HepG2 (cell line): ENCODE data around the gene CHEK1. TPM values are rescaled to one million over a fixed set of nuclear protein-coding genes. Genes with fewer than 3 reads are reported as not detected.
"Not testable (repeated sequence)": the region's sequence is repeated elsewhere in the genome, so short reads cannot be mapped to it uniquely, and the experiment has no call there.

Experiments used
- ATAC-seq: fragments of 200-7000 bp; cut with Tn5 transposase; 3 replicates; pipeline ENCODE4 v1.9.1; 2020; ENCODE audit warnings: mild to moderate bottlenecking, moderate library complexity
- BruUV-seq: library from RNA; stranded (reverse); fragments of 400-500 nt; replicated peaks from 2 replicates; lab custom pipeline; 2021; lab: Mats Ljungman, UMichigan
- CTCF ChIA-PET: fragments of 300-600 bp; formaldehyde crosslinking; extraction: SDS; loops from one replicate; lab custom pipeline; 2021; ENCODE audit warnings: low total read pairs, inconsistent platforms, low intra/inter-chr PET ratio; lab: Yijun Ruan, JAX
- POLR2A ChIA-PET: fragments of 350-600 bp; sonication (Branson Sonifier 250); formaldehyde crosslinking; loops from one replicate; lab custom pipeline; 2020; ENCODE audit warnings: antibody characterized with exemption, inconsistent platforms; lab: Yijun Ruan, JAX
- DNase-seq: peaks from one replicate; pipeline ENCODE4 v3.0.0-alpha.2; 2015; ENCODE audit warnings: low spot score
- FAIRE-seq: peaks from 3 replicates; lab custom pipeline; 2011; peaks lifted over from hg19 to GRCh38; lab: Jason Lieb, UNC
- H2AFZ ChIP-seq: one replicate; pipeline ENCODE4 v1.6.1; 2011; ENCODE audit warnings: low read length, inconsistent platforms
- H3K27ac ChIP-seq: fragments of 300-600 bp; 3 replicates; pipeline ENCODE4 v1.8.0; 2011; ENCODE audit warnings: mixed run types, mild to moderate bottlenecking, mixed read lengths, low read length, inconsistent platforms; ENCODE audit not compliant: insufficient read depth; ENCODE audit errors: extremely low read length
- H3K27me3 ChIP-seq, 2 experiments: fragments of 200-600 bp in 1 of 2; 2 replicates in 1 of 2; 3 replicates in 1 of 2; pipeline versions ENCODE4 v1.6.0 to v1.8.0; 2011; ENCODE audit warnings: low read length in 2 of 2, mild to moderate bottlenecking in 2 of 2, moderate library complexity in 2 of 2, inconsistent platforms in 1 of 2; ENCODE audit not compliant: insufficient read depth in 2 of 2, control insufficient read depth in 1 of 2
- H3K36me3 ChIP-seq, 2 experiments: fragments of 200-600 bp in 1 of 2; replicated peaks in 1 of 2; 2 replicates in 1 of 2; 3 replicates in 1 of 2; pipeline versions ENCODE4 v1.5.1 to v1.8.0; 2011; ENCODE audit warnings: low read length in 2 of 2, inconsistent platforms in 1 of 2; ENCODE audit not compliant: insufficient read depth in 2 of 2, control insufficient read depth in 1 of 2
- H3K4me1 ChIP-seq: 2 replicates; pipeline ENCODE4 v1.5.1; 2012; ENCODE audit warnings: low read length, inconsistent platforms; ENCODE audit not compliant: insufficient read depth
- H3K4me2 ChIP-seq: 2 replicates; pipeline ENCODE4 v1.6.0; 2011; ENCODE audit warnings: low read depth, low read length, inconsistent platforms
- H3K4me3 ChIP-seq, 3 experiments: fragments of 200-600 bp in 1 of 3; sonication (generic), shearing (Covaris generic) in 1 of 3; replicated peaks in 1 of 3; 2 replicates each; pipeline ENCODE4 v1.5.1; 2011 to 2016; ENCODE audit warnings: low read length in 3 of 3, inconsistent platforms in 2 of 3, low read depth in 2 of 3, mild to moderate bottlenecking in 2 of 3, control low read depth in 1 of 3, mixed read lengths in 1 of 3; ENCODE audit not compliant: insufficient read depth in 1 of 3
- H3K79me2 ChIP-seq: one replicate; pipeline ENCODE4 v1.6.1; 2011; ENCODE audit warnings: low read length, inconsistent platforms; ENCODE audit not compliant: insufficient read depth
- H3K9ac ChIP-seq: 2 replicates; pipeline ENCODE4 v1.6.0; 2011; ENCODE audit warnings: mild to moderate bottlenecking, low read depth, low read length, inconsistent platforms; ENCODE audit not compliant: insufficient read depth
- H3K9me3 ChIP-seq: 2 replicates; pipeline ENCODE4 v1.5.1; 2012; ENCODE audit warnings: mild to moderate bottlenecking, low read length
- H4K20me1 ChIP-seq: 2 replicates; pipeline ENCODE4 v1.6.0; 2011; ENCODE audit warnings: inconsistent platforms, mild to moderate bottlenecking, low read length, moderate library complexity; ENCODE audit not compliant: insufficient read depth
- PHF5A ChIP-seq: IDR thresholded peaks from one replicate; pipeline ENCODE4 v1.6.1; 2018; ENCODE audit warnings: low read depth, missing genetic modification reagents; ENCODE audit not compliant: unreplicated experiment
- REL ChIP-seq: sonication (generic); formaldehyde crosslinking; conservative IDR thresholded peaks from 2 replicates; pipeline ENCODE4 v1.8.0; 2022; ENCODE audit warnings: mild to moderate bottlenecking, missing genetic modification reagents, moderate library complexity
- RXRB ChIP-seq: IDR thresholded peaks from 2 replicates; pipeline ENCODE4 v1.6.1; 2016; ENCODE audit warnings: borderline replicate concordance, missing genetic modification reagents, missing compliant biosample characterization
- TAF1 ChIP-seq: sonication (generic); formaldehyde crosslinking; IDR thresholded peaks from 2 replicates; pipeline ENCODE4 v1.4.0; 2020; ENCODE audit warnings: missing genetic modification reagents
- ZNF510 ChIP-seq: sonication (generic); formaldehyde crosslinking; IDR thresholded peaks from 2 replicates; pipeline ENCODE4 v1.4.0; 2020; ENCODE audit warnings: low read depth, mild to moderate bottlenecking, missing genetic modification reagents
- WGBS: methylation state at CpG from one replicate; pipeline ENCODE4 v1.1.6; 2017; ENCODE audit warnings: low lambda C conversion rate; 5-methylcytosine and 5-hydroxymethylcytosine counted together
- in situ Hi-C: cut with HindIII; loops from 2 replicates; pipeline ENCODE4 v1.10.0; 2017; ENCODE audit warnings: low pct_unique_long_range_greater_than_20kb; ENCODE audit not compliant: extremely low pct_ligation_motif_present
- intact Hi-C: fragments of 100-400 bp; cut with micrococcal nuclease; formaldehyde crosslinking; loops from one replicate; pipeline ENCODE4 v1.10.0; 2022; ENCODE audit not compliant: unreplicated experiment
- polyA plus RNA-seq, 8 experiments: library from polyadenylated mRNA; depleted of rRNA in 3 of 8; stranded (reverse) in 7 of 8; unstranded in 1 of 8; fragments of >200 nt; fragmentation: Illumina TruSeq in 4 of 8; extraction: Trizol in 4 of 8; gene quantifications; 2 replicates each; pipeline versions ENCODE4 v1.2.1 to v1.2.3, GENCODE V29; 2011 to 2016; ENCODE audit warnings: low read depth in 4 of 8, missing spikeins in 1 of 8, mixed read lengths in 1 of 8; ENCODE audit not compliant: insufficient read depth in 1 of 8
- total RNA-seq, 5 experiments: library from RNA; depleted of rRNA; stranded (reverse); fragments of >200 nt; fragmentation: Illumina TruSeq; extraction: Trizol; gene quantifications; 2 replicates each; pipeline ENCODE4 v1.2.3, GENCODE V29; 2016; ENCODE audit warnings: low read depth in 1 of 5

The CHEK1 gene
- total and polyA plus RNA-seq, 2 of the 13 experiments (the other 11 are each of a cell fraction or from before 2014, with no cell fraction given), result 17.8 to 83.2 TPM

DNA sequence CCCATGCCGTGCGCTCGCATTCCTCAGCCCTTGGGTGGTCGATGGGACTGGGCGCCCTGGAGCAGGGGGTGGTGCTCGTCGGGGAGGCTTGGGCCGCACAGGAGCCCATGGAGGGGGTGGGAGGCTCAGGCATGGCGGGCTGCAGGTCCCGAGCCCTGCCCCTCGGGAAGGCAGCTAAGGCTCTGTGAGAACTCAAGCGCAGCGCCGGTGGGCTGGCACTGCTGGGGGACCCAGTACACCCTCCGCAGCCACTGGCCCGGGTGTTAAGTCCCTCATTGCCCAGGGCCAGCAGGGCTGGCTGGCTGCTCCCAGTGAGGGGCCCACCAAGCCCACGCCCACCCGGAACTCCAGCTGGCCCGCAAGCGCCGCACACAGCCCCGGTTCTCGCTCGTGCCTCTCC, 79.7 kb downstream of the CHEK1 start:
- H3K27ac ChIP-seq, in situ Hi-C loops, H2AFZ ChIP-seq, DNase-seq, H4K20me1 ChIP-seq, POLR2A ChIA-PET, H3K4me2 ChIP-seq, H3K9ac ChIP-seq, intact Hi-C loops, ATAC-seq, CTCF ChIA-PET, FAIRE-seq, H3K79me2 ChIP-seq, H3K36me3 ChIP-seq, BruUV-seq, H3K4me3 ChIP-seq, H3K27me3 ChIP-seq, H3K9me3 ChIP-seq, H3K4me1 ChIP-seq: not testable (repeated sequence)
- WGBS, result 57% methylated on average over 6 of the region's 24 CpGs

GRCh38 chr11:125720781-125721180, 95.8 kb downstream of the CHEK1 start:
- POLR2A ChIA-PET, result no interaction called here
- Histone ChIP-seq H3K27me3 (peaks cover 1 to 19% of the 10 kb centered on the region in 2 experiments; a peak in 3 of 5 replicates), H3K4me2 (no peak overlapping the region), H3K4me1 (no peaks in the 10 kb centered on the region), H3K4me3 (no peak overlapping the region), H3K27ac (no peak overlapping the region), H3K79me2 (no peaks in the 10 kb centered on the region), H3K9ac (no peak overlapping the region), H3K9me3 (no peaks in the 10 kb centered on the region), H4K20me1 (no peaks in the 10 kb centered on the region), H2AFZ (no peak overlapping the region), H3K36me3 (no peaks in the 10 kb centered on the region)
- in situ Hi-C loops, result loop anchor here (10.0 kb wide), 1 partner anchor 154 kb away; no protein-coding TSS in a partner anchor
- FAIRE-seq, result no peak
- intact Hi-C loops, result no loop called here
- no TSS peak for BruUV-seq
- 10% methylated on average over 6 of the region's 6 CpGs for WGBS
- CTCF ChIA-PET, result no interaction called here
- ATAC-seq, result no peak
- no peak for DNase-seq
- TF ChIP-seq ZNF510, result no peak
- no peak for TF ChIP-seq REL (CRISPR knock-in tag)
- no peak for TF ChIP-seq RXRB (CRISPR knock-in tag)
- TF ChIP-seq PHF5A (CRISPR knock-in tag), result no peak
- no peak for TF ChIP-seq TAF1 (CRISPR knock-in tag)
